ENCODE measurements around the gene B9D2.

Gene B9D2

GRCh38 chr19:41398050-41398418, 34.1 kb upstream of the B9D2 start:
- peak overlapping the region; percentile 91 for H3K27ac ChIP-seq (ENCODE audit: extremely low read depth, low read depth, low read length)
- peaks cover 0 to 9% of the 10 kb centered on the region in 2 experiments; a peak in 1 of 3 replicates for H3K36me3 ChIP-seq (ENCODE audit: control insufficient read depth in 2 of 2, insufficient read depth in 1 of 2, low read length in 2 of 2)
- peak overlapping the region; percentile 79 for H3K4me3 ChIP-seq (ENCODE audit: low read depth, low read length)
- peaks cover 11% of the 10 kb centered on the region; the same call in 1 of the 2 replicates for H3K4me1 ChIP-seq (ENCODE audit: control insufficient read depth, insufficient read depth, low read length)
- no peaks in the 10 kb centered on the region for H3K9me3 ChIP-seq (ENCODE audit: control insufficient read depth, insufficient read depth, low read depth, low read length)
- CTCF ChIA-PET: interaction anchor here (1.1 to 1.6 kb wide), 2 partner anchors 11 to 244 kb away, joined by 5 to 9 read pairs; no protein-coding TSS in a partner anchor
- 0 out of 2 replicates have a peak, but pooled peaks have one; percentile 7 for TF ChIP-seq RBAK (tag by site-specific recombination; IDR thresholded peaks at IDR 0.05)
- TF ChIP-seq ZNF629 (tag by site-specific recombination; IDR thresholded peaks at IDR 0.05): no peak
- POLR2A ChIA-PET: interaction anchor here (1.6 to 1.9 kb wide), 2 partner anchors 34 to 41 kb away, joined by 8 read pairs; partner anchors contain the start of genes B9D2 and DMAC2

- ChIA-PET POLR2A (interaction anchor here (1.9 kb wide), 1 partner anchor 34 kb away, joined by 8 read pairs; the partner anchor contains the start of gene B9D2), CTCF (interaction anchor here (0.8 to 1.6 kb wide), 3 partner anchors 11 to 245 kb away, joined by 3 to 9 read pairs (median 5); no protein-coding TSS in a partner anchor)
- Histone ChIP-seq H3K9me3 (ENCODE audit: control insufficient read depth, insufficient read depth, low read depth, low read length) (no peaks in the 10 kb centered on the region), H3K4me1 (ENCODE audit: control insufficient read depth, insufficient read depth, low read length) (peaks cover 11% of the 10 kb centered on the region; the same call in 1 of the 2 replicates), H3K36me3 (ENCODE audit: control insufficient read depth in 2 of 2, insufficient read depth in 1 of 2, low read length in 2 of 2) (peaks cover 0 to 9% of the 10 kb centered on the region in 2 experiments; a peak in 1 of 3 replicates), H3K4me3 (ENCODE audit: low read depth, low read length) (peak within 1 kb of the TSS; percentile 79), H3K27ac (ENCODE audit: extremely low read depth, low read depth, low read length) (peak within 1 kb of the TSS; percentile 91)
- peak; percentile 68; the same call in 1 of the 2 replicates for TF ChIP-seq ZFP69B (tag by site-specific recombination; IDR thresholded peaks at IDR 0.05)
- TF ChIP-seq ZNF639 (tag by site-specific recombination; IDR thresholded peaks at IDR 0.05): peak; percentile 89
- TF ChIP-seq ZNF26 (tag by site-specific recombination; IDR thresholded peaks at IDR 0.05): no peak
- no peak for TF ChIP-seq ZFP3 (tag by site-specific recombination; IDR thresholded peaks at IDR 0.05; ENCODE audit: low read depth)
- peak; percentile 51 for TF ChIP-seq WT1 (tag by site-specific recombination; IDR thresholded peaks at IDR 0.05)
- no peak for TF ChIP-seq EGR2 (tag by site-specific recombination; IDR thresholded peaks at IDR 0.05; ENCODE audit: low read depth)
- no peak for TF ChIP-seq ZNF521 (tag by site-specific recombination; IDR thresholded peaks at IDR 0.05)
- TF ChIP-seq OVOL3 (tag by site-specific recombination; IDR thresholded peaks at IDR 0.05): peak; percentile 66; the same call in 1 of the 2 replicates
- no peak for TF ChIP-seq BCL6B (tag by site-specific recombination; IDR thresholded peaks at IDR 0.05)
- TF ChIP-seq SP7 (tag by site-specific recombination; IDR thresholded peaks at IDR 0.05): peak; percentile 87
- TF ChIP-seq ZBTB11 (tag by site-specific recombination; conservative IDR thresholded peaks at IDR 0.05; ENCODE audit: low read depth): peak; percentile 26
- TF ChIP-seq REST (tag by site-specific recombination; IDR thresholded peaks at IDR 0.05): no peak
- no peak for TF ChIP-seq ZBTB10 (tag by site-specific recombination; IDR thresholded peaks at IDR 0.05)
- peak; percentile 95 for TF ChIP-seq ZBTB17 (tag by site-specific recombination; IDR thresholded peaks at IDR 0.05)
- no peak for TF ChIP-seq MEIS1 (CRISPR knock-in tag; IDR thresholded peaks at IDR 0.05; ENCODE audit: borderline replicate concordance)
These were observed 33.4 kb upstream of the B9D2 start, which contains the start of the genes BCKDHA and EXOSC5 for GRCh38 chr19:41397086-41398049. Gene BCKDHA, plus strand, starts transcription at chr19:41397818. Its CDS starts 10 bp downstream, at chr19:41397828. Gene EXOSC5, minus strand, starts transcription at chr19:41397359. Its CDS starts 31 bp downstream, at chr19:41397328.
